Activated B cell treated with CpG ODN at 0.5 μM for 24 hours (primary cell): ENCODE results near the gene CASQ1. TPM values are rescaled to one million over a fixed set of nuclear protein-coding genes. Genes with fewer than 3 reads are reported as not detected.

Experiments used
- ATAC-seq: fragments of 200-7000 bp; cut with Tn5 transposase; one replicate; pipeline ENCODE4 v1.10.0; 2021; ENCODE audit warnings: low read depth, mild to moderate bottlenecking, moderate library complexity
- CTCF ChIA-PET: fragments of 350-600 bp; sonication (Branson Sonifier 250); formaldehyde crosslinking; loops from one replicate; lab custom pipeline; 2021; ENCODE audit warnings: antibody characterized with exemption; lab: Charles Lee
- POLR2A ChIA-PET: fragments of 350-600 bp; sonication (Branson Sonifier 250); formaldehyde crosslinking; loops from one replicate; lab custom pipeline; 2021; ENCODE audit warnings: antibody characterized with exemption; lab: Charles Lee
- DNase-seq: peaks from one replicate; pipeline ENCODE4 v3.0.0; 2022
- H3K27ac Mint-ChIP-seq: one replicate; pipeline ENCODE4 v1.8.0; 2020; ENCODE audit warnings: mixed read lengths
- H3K27me3 Mint-ChIP-seq: one replicate; pipeline ENCODE4 v1.8.0; 2021; ENCODE audit warnings: mixed read lengths
- H3K36me3 Mint-ChIP-seq: one replicate; pipeline ENCODE4 v1.8.0; 2021; ENCODE audit warnings: low read depth, mixed read lengths
- H3K4me1 Mint-ChIP-seq: one replicate; pipeline ENCODE4 v1.8.0; 2021; ENCODE audit warnings: mixed read lengths
- H3K4me3 Mint-ChIP-seq: one replicate; pipeline ENCODE4 v1.8.0; 2020; ENCODE audit warnings: mild to moderate bottlenecking, mixed read lengths
- H3K9me3 Mint-ChIP-seq: one replicate; pipeline ENCODE4 v1.8.0; 2020; ENCODE audit warnings: mixed read lengths
- CTCF ChIP-seq: fragments of 200-600 bp; IDR thresholded peaks from one replicate; pipeline ENCODE4 v1.8.0; 2022; ENCODE audit warnings: antibody characterized with exemption, mild to moderate bottlenecking
- intact Hi-C: fragments of 100-400 bp; cut with micrococcal nuclease; formaldehyde crosslinking; loops from one replicate; pipeline ENCODE4 v1.15.1; 2024
- total RNA-seq: library from RNA; stranded (reverse); gene quantifications from 2 replicates; pipeline ENCODE4 v1.2.3, GENCODE V29; 2022

The CASQ1 gene
- total RNA-seq, 1 donor from 2014 or later: not detected

DNA sequence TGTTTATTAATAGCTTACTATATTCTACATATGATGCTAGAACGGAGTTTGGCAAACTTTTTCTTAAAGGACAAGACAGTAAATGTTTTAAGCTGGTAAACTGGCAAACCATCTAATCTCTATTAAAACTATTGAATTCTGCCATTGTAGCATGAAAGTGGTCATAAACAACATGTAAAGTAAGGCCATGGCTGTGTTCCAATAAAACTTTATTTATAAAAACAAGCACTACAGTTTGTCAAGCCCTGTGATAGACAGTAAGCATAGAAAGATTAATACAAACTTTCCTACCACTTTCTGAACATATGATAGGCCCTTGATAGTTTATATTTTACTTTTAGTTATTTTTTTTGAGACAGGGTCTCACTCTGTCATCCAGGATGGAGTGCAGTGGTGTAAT, 37.2 kb downstream of the CASQ1 start:
- CTCF ChIA-PET: interaction anchor here (2.0 kb wide), 1 partner anchor 64 kb away, joined by 6 read pairs; no protein-coding TSS in a partner anchor
- POLR2A ChIA-PET: interaction anchor here (1.2 kb wide), 1 partner anchor 61 kb away, joined by 6 read pairs; no protein-coding TSS in a partner anchor
- intact Hi-C loops: no loop called here
- no peak for TF ChIP-seq CTCF
- ATAC-seq (no peak), DNase-seq (no peak)
- no peaks in the 10 kb centered on the region for H3K27me3 Mint-ChIP-seq
- no peak overlapping the region for H3K27ac Mint-ChIP-seq
- H3K36me3 Mint-ChIP-seq: peaks cover 42% of the 10 kb centered on the region
- H3K4me3 Mint-ChIP-seq: no peak overlapping the region
- H3K9me3 Mint-ChIP-seq: no peaks in the 10 kb centered on the region
- no peaks in the 10 kb centered on the region for H3K4me1 Mint-ChIP-seq

GRCh38 chr1:160228431-160228830, 38.1 kb downstream of the CASQ1 start:
- CTCF ChIA-PET: interaction anchor here (0.8 to 1.7 kb wide), 3 partner anchors 9 to 63 kb away, joined by 3 to 5 read pairs (median 5); no protein-coding TSS in a partner anchor
- no peak for TF ChIP-seq CTCF
- H3K4me3 Mint-ChIP-seq: no peak overlapping the region
- H3K27me3 Mint-ChIP-seq: no peaks in the 10 kb centered on the region
- POLR2A ChIA-PET: interaction anchor here (0.7 kb wide), 1 partner anchor 31 kb away, joined by 3 read pairs; no protein-coding TSS in a partner anchor
- ATAC-seq: no peak
- DNase-seq: no peak
- intact Hi-C loops: no loop called here
- H3K9me3 Mint-ChIP-seq: no peaks in the 10 kb centered on the region
- no peak overlapping the region for H3K27ac Mint-ChIP-seq
- H3K4me1 Mint-ChIP-seq: no peaks in the 10 kb centered on the region
- H3K36me3 Mint-ChIP-seq: peaks cover 50% of the 10 kb centered on the region

GRCh38 chr1:160232911-160233310, 42.5 kb downstream of the CASQ1 start:
- Mint-ChIP-seq H3K4me1 (peaks cover 11% of the 10 kb centered on the region), H3K9me3 (no peaks in the 10 kb centered on the region), H3K36me3 (peaks cover 85% of the 10 kb centered on the region), H3K27me3 (no peaks in the 10 kb centered on the region), H3K27ac (no peak overlapping the region), H3K4me3 (no peak overlapping the region)
- ChIA-PET POLR2A (interaction anchor here (0.5 kb wide), 1 partner anchor 30 kb away, joined by 5 read pairs; no protein-coding TSS in a partner anchor), CTCF (interaction anchor here (1.2 to 1.4 kb wide), 3 partner anchors 19 to 147 kb away, joined by 3 to 5 read pairs (median 3); no protein-coding TSS in a partner anchor)
- DNase-seq (no peak), ATAC-seq (no peak)
- intact Hi-C loops: no loop called here
- no peak for TF ChIP-seq CTCF

GRCh38 chr1:160236806-160237205, 46.4 kb downstream of the CASQ1 start:
- H3K27me3 Mint-ChIP-seq: no peaks in the 10 kb centered on the region
- H3K4me1 Mint-ChIP-seq: peaks cover 11% of the 10 kb centered on the region
- H3K4me3 Mint-ChIP-seq: no peak overlapping the region
- POLR2A ChIA-PET: no interaction called here
- CTCF ChIA-PET: interaction anchor here (2.1 kb wide), 1 partner anchor 44 kb away, joined by 4 read pairs; no protein-coding TSS in a partner anchor
- H3K9me3 Mint-ChIP-seq: no peaks in the 10 kb centered on the region
- H3K27ac Mint-ChIP-seq: peak overlapping the region; percentile 71
- intact Hi-C loops: no loop called here
- peaks cover 81% of the 10 kb centered on the region for H3K36me3 Mint-ChIP-seq
- no peak for TF ChIP-seq CTCF
- DNase-seq: no peak
- ATAC-seq: peak; percentile 71

DNA sequence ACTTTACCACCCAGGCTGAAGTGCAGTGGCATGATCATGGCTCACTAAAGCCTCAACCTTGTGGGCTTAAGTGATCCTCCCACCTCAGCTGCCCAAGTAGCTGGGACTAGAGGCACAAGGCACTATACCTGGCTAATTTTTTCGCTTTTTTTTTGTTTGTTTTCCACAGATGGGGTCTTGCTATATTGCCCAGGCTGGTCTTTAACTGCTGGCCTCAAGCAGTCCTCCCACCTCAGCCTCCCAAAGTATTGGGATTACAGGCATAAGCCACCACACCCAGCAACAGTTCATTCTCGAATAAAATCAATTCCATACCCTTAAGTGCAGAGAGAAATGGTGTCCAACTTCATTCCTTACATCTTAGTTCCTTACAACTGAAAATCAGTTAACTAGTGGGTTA, 47.2 kb downstream of the CASQ1 start:
- POLR2A ChIA-PET: no interaction called here
- ATAC-seq: no peak
- Mint-ChIP-seq H3K4me3 (no peak overlapping the region), H3K4me1 (peaks cover 11% of the 10 kb centered on the region), H3K27me3 (no peaks in the 10 kb centered on the region), H3K27ac (no peak overlapping the region), H3K9me3 (no peaks in the 10 kb centered on the region), H3K36me3 (peaks cover 83% of the 10 kb centered on the region)
- intact Hi-C loops: no loop called here
- no peak for DNase-seq
- CTCF ChIA-PET: interaction anchor here (1.0 kb wide), 1 partner anchor 53 kb away, joined by 3 read pairs; no protein-coding TSS in a partner anchor
- TF ChIP-seq CTCF: no peak
